ENCODE results near the gene KIAA1671. TPM values are rescaled to one million over a fixed set of nuclear protein-coding genes. Genes with fewer than 3 reads are reported as not detected.

KIAA1671 gene
- total RNA-seq, 1 experiment from 2014 or later: 7.3 TPM

GRCh38 chr22:25149014-25149413, 196.5 kb downstream of the KIAA1671 start:
- Histone ChIP-seq H3K27me3 (ENCODE audit: control insufficient read depth, insufficient read depth, low read length) (no peaks in the 10 kb centered on the region), H3K36me3 (replicated peaks; ENCODE audit: control insufficient read depth, insufficient read depth, low read length) (no peaks in the 10 kb centered on the region), H3K4me3 (ENCODE audit: insufficient read depth, low read depth, low read length) (no peak overlapping the region)
- DNase-seq: no peak

DNA sequence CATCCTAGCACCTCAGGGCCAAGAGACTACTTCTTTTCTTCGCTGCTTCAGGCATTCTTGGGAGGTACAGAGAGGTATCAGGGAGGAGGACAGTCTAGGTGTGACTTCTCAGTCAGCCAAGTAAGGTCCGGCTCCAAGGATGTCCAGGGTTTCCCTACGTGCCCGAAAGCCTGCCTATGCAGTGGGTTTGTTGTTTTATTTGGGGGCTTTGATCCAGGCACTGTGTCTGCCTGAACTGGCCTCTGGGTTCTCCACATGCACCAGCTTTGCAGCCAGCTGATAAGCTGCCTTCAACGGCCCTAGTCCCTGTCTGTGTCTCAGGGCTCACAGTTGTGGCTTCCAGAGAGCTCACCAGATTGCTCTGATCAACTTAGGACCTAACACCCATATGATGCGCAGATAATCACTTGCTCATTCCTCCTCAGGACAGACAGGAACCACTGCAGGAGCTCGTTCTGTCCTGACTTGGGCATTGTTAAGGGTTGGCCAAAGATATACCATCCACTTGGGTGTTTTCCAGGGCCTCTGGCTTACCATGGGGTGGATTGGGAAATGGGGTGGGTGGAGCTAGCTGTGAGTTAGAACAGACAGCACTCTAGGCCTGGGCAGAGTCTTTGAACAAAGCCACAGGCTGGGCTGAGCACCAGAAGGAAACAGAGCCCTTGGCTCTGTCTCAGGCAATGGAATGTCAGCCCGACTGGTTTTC, 201.6 kb downstream of the KIAA1671 start:
- peak; percentile 67 for DNase-seq
- Histone ChIP-seq H3K4me3 (ENCODE audit: insufficient read depth, low read depth, low read length) (no peak overlapping the region), H3K27me3 (ENCODE audit: control insufficient read depth, insufficient read depth, low read length) (no peaks in the 10 kb centered on the region), H3K36me3 (replicated peaks; ENCODE audit: control insufficient read depth, insufficient read depth, low read length) (no peaks in the 10 kb centered on the region)

DNA sequence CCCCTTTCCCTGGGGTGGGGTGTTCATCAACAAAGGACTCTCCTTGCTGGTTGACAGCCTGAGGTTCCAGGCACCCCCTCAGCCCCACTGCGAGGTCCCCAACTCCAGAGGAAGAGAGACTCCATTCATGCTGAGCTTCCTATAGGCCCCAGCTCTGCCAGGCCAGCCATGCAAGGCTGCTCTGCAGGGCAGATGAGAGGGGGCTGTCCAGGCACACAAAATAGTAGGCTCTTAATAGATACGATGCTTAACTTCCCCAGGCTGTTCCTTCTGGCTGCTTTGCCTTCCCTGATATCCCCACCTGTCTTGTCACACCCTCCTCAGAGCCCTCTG, 202.1 kb downstream of the KIAA1671 start:
- Histone ChIP-seq H3K27me3 (ENCODE audit: control insufficient read depth, insufficient read depth, low read length) (no peaks in the 10 kb centered on the region), H3K36me3 (replicated peaks; ENCODE audit: control insufficient read depth, insufficient read depth, low read length) (no peaks in the 10 kb centered on the region), H3K4me3 (ENCODE audit: insufficient read depth, low read depth, low read length) (no peak overlapping the region)
- DNase-seq: no peak

DNA sequence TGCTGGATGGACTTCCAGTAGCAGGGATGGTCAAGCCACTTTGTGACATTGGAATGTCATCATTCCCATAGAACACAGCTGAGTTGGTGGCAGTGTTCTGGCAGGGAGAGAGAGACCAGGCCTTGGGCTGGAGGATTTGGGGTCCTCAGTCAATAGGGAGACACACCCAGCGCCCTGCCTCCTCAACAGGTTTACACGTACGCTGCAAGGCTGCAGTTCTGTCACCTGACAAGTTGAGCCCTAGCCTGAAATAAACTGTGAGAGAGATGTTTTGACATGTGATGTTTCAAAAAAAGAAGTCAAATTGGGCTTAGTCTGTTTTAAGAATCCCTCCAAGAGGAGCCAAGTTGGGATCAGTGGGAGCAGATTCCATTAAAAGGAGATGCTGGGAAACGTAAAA, 204.2 kb downstream of the KIAA1671 start:
- no peak overlapping the region for H3K4me3 ChIP-seq (ENCODE audit: insufficient read depth, low read depth, low read length)
- no peaks in the 10 kb centered on the region for H3K27me3 ChIP-seq (ENCODE audit: control insufficient read depth, insufficient read depth, low read length)
- no peak for DNase-seq
- H3K36me3 ChIP-seq (replicated peaks; ENCODE audit: control insufficient read depth, insufficient read depth, low read length): no peaks in the 10 kb centered on the region

DNA sequence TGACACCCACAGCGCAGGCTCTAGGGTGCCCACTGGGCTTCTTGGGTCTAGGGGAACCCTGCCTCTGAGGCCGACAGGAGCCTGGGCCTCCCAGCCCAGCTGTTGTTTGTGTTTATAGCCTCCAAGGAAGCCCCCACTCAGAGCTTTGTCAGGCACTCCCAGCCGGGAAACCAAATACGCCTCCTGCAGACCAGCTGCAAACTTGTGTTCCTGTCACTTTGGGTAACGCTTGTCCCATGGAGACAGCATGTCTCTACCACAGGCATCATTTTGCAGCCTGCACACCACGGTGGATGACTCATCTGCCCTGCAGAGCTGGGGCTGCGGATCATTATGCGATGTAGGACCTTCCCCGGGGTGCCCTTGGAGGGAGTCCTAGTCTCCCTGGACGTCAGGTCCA, 206.5 kb downstream of the KIAA1671 start:
- no peak for DNase-seq
- H3K36me3 ChIP-seq (replicated peaks; ENCODE audit: control insufficient read depth, insufficient read depth, low read length): no peaks in the 10 kb centered on the region

GRCh38 chr22:25160120-25160996, 207.8 kb downstream of the KIAA1671 start:
- no peaks in the 10 kb centered on the region for H3K36me3 ChIP-seq (replicated peaks; ENCODE audit: control insufficient read depth, insufficient read depth, low read length)
- no peak for DNase-seq
- H3K27me3 ChIP-seq (ENCODE audit: control insufficient read depth, insufficient read depth, low read length): no peaks in the 10 kb centered on the region
- H3K4me3 ChIP-seq (ENCODE audit: insufficient read depth, low read depth, low read length): no peak overlapping the region

More for the DNA sequence above, 206.5 kb downstream of the KIAA1671 start:
- H3K27me3 ChIP-seq (ENCODE audit: control insufficient read depth, insufficient read depth, low read length): no peaks in the 10 kb centered on the region
- H3K4me3 ChIP-seq (ENCODE audit: insufficient read depth, low read depth, low read length): no peak overlapping the region

- Histone ChIP-seq H3K36me3 (replicated peaks; ENCODE audit: control insufficient read depth, insufficient read depth, low read length) (no peaks in the 10 kb centered on the region), H3K4me3 (ENCODE audit: insufficient read depth, low read depth, low read length) (no peak overlapping the region), H3K27me3 (ENCODE audit: control insufficient read depth, insufficient read depth, low read length) (no peaks in the 10 kb centered on the region)
- no peak for DNase-seq
Measured at GRCh38 chr22:25161017-25161915, 208.8 kb downstream of the KIAA1671 start.

- DNase-seq: no peak
- H3K4me3 ChIP-seq (ENCODE audit: insufficient read depth, low read depth, low read length): no peak overlapping the region
- no peaks in the 10 kb centered on the region for H3K27me3 ChIP-seq (ENCODE audit: control insufficient read depth, insufficient read depth, low read length)
- H3K36me3 ChIP-seq (replicated peaks; ENCODE audit: control insufficient read depth, insufficient read depth, low read length): no peaks in the 10 kb centered on the region
Measured at GRCh38 chr22:25161916-25162530, 209.5 kb downstream of the KIAA1671 start.

- Histone ChIP-seq H3K4me3 (ENCODE audit: insufficient read depth, low read depth, low read length) (no peak overlapping the region), H3K36me3 (replicated peaks; ENCODE audit: control insufficient read depth, insufficient read depth, low read length) (no peaks in the 10 kb centered on the region), H3K27me3 (ENCODE audit: control insufficient read depth, insufficient read depth, low read length) (no peaks in the 10 kb centered on the region)
- DNase-seq: no peak
Measured at GRCh38 chr22:25162561-25162960, 210.0 kb downstream of the KIAA1671 start.

- DNase-seq: no peak
- H3K36me3 ChIP-seq (replicated peaks; ENCODE audit: control insufficient read depth, insufficient read depth, low read length): no peaks in the 10 kb centered on the region
- no peaks in the 10 kb centered on the region for H3K27me3 ChIP-seq (ENCODE audit: control insufficient read depth, insufficient read depth, low read length)
- no peak overlapping the region for H3K4me3 ChIP-seq (ENCODE audit: insufficient read depth, low read depth, low read length)
Measured at GRCh38 chr22:25165785-25166184, 213.3 kb downstream of the KIAA1671 start.

DNA sequence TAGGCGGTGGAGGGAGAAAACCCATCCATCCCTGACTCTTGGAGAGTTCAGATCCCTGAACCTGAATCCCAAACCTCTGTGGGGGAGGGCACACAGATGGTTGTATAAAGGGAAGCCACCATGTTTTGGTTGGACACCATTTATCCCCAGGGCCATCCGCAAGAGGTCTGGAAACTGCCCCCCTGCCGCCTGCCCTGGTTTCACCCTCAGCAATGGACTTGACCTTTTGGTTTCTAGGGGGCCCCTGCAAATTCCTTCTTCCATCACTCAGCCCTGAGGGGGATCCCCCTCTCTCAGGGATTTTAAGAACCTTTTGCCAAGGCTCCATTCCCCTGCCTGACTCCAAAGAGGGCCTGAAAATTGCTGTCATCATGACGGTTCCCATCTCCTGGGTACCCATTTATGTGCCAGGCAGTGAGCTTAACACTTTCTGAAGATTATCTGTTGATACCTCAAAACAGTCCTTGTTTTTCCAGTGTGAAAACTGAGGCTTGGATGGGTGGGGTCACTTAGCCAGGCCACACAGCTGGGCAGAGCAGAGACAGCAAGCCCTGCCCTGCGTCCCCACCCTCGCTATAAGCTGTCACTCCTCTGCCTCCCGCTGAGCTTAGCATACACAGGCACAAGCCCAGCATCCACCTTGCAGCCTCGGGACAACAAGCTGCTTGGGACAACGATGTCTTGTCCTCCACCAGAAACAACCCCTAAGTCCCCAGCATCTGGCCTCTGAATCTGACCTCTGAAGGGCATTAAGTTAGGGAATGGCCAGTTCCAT, 213.9 kb downstream of the KIAA1671 start:
- no peak for DNase-seq
- Histone ChIP-seq H3K36me3 (replicated peaks; ENCODE audit: control insufficient read depth, insufficient read depth, low read length) (no peaks in the 10 kb centered on the region), H3K4me3 (ENCODE audit: insufficient read depth, low read depth, low read length) (no peak overlapping the region), H3K27me3 (ENCODE audit: control insufficient read depth, insufficient read depth, low read length) (no peaks in the 10 kb centered on the region)

GRCh38 chr22:25167082-25167481, 214.6 kb downstream of the KIAA1671 start:
- Histone ChIP-seq H3K27me3 (ENCODE audit: control insufficient read depth, insufficient read depth, low read length) (no peaks in the 10 kb centered on the region), H3K36me3 (replicated peaks; ENCODE audit: control insufficient read depth, insufficient read depth, low read length) (no peaks in the 10 kb centered on the region), H3K4me3 (ENCODE audit: insufficient read depth, low read depth, low read length) (no peak overlapping the region)
- no peak for DNase-seq

DNA sequence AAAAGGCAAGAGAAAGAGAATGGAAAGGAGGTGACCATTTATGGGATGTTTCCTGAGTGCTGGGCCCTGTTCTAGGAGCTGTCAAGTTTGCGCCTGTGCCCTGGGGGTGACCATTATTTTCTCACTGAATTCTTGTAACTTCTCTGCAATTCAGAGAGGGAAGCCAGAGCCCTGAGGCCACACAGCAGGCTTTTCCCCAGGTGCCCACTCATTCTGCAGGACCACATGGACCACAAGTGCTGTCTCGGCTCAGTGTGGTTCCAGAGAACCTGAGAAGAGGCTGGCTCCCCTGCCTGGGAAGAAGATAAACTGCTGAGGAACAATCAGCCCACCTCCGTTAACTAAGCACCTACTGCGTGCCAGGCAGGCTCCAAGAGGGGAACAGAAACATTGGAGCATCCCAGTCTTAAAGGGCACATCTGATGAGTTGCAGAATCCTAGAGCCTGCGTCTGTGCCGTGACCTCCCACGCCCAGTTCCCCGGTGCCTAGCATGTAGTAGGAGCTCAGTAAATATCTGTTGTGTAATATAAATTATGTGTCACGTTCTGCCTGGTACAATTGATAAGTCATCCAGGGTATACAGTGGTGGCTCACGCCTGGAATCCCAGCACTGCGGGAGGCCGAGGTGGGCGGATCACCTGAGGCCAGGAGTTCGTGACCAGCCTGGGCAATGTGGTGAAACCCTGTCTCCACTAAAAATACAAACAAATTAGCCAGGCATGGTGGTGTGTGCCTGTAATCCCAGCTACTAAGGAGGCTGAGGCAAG, 215.5 kb downstream of the KIAA1671 start:
- Histone ChIP-seq H3K27me3 (ENCODE audit: control insufficient read depth, insufficient read depth, low read length) (no peaks in the 10 kb centered on the region), H3K36me3 (replicated peaks; ENCODE audit: control insufficient read depth, insufficient read depth, low read length) (no peaks in the 10 kb centered on the region), H3K4me3 (ENCODE audit: insufficient read depth, low read depth, low read length) (no peak overlapping the region)
- DNase-seq: no peak
